Measurements from ENCODE around the gene ADGRG1.
"Not testable (repeated sequence)": the region's sequence is repeated elsewhere in the genome, so short reads cannot be mapped to it uniquely, and the experiment has no call there.

ADGRG1 gene

DNA sequence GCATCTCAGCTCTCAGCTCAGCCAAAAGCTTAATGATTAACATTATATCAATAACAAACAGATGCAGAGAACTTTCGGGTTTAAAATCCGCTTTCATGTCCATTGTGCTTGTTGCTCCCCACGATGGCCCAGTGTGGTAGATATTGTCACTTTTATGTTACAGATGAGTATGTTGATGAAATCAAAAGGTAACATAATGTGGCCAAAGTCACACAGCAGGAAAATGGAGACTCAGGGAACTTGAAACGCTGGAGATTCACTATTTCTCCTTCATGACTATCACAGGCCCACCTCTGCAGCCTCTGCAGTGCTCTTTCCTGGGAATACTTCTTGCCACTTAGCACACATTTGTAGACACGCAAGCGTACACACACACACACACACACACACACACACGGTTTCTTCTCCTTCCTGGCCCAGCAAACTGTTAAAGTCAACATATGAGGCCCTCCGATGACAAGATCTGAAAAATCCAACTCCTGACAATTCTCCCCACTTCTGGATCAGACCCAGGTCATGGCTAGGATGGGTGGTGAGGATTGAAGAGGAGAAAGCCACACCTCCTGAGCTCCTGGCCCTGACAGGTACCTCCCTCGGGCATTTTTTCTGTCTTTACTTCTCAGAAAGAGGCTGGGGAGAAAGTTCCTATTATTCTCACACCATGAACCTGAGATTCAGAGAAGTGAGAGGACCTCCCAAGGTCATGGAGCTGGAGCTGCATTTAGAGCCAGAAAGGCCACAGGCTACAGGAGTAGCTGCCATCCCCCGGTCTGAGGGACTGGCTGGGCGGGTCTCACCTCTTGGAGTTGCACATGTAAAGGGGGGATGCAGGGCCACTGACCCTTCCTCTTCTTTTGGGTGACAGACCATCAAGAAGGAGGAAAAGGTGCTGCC is 75.8 kb downstream of the ADGRG1 start:
- DNase-seq, result no peak

DNA sequence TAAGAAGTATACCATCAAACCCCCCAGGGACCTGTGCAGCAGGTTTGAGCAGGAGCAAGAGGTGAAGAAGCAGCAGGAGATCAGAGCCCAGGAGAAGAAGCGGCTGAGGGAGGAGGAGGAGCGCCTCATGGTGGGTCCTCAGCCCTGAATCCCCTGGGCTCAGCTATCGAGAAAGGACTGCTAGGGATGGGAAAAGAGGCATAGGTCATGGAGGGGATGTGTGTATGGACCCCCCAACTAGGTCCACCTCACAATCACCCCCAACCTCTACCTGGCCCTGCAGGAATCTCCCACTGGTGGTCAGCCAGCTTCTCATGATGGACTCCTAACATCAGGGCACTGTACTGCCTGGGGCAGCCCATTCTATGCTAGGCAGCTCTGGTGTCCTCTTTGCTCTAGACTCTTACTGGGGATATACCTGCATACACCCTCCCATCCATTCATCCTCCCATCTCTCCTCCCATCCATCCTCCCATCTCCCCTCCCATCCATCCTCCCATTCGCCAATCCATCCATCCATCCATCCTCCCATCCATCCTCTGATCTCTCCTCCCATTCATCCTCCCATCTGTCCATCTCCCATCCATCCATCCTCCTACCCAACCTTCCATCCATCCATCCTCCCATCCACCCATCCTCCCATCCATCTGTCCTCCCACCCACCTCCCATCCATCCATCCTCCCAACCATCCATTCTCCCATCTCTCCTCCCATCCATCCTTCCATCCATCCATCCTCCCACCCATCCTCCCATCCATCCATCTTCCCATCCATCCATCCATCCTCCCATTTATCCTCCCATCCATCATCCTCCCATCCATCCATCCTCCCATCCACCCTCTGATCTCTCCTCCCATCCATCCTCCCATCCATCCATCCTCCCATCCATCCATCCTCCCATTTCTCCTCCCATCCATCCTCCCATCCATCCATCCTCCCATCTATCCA is 76.7 kb downstream of the ADGRG1 start:
- DNase-seq, result no peak

GRCh38 chr16:57706717-57707116 is 78.3 kb downstream of the ADGRG1 start:
- DNase-seq, result no peak

DNA sequence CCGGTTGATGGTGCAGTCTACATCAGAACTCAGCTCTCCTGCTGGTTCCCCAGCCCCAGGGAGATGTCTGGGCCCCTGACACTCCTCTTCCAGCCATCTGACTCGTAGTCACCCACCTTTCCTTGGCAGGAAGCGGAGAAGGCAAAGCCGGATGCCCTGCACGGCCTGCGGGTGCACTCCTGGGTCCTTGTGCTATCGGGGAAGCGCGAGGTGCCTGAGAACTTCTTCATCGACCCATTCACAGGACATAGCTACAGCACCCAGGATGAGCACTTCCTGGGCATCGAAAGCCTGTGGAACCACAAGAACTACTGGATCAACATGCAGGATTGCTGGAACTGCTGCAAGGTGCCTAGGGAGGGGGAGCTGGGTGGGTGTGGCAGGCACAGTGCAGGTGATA is 78.9 kb downstream of the ADGRG1 start:
- no peak for DNase-seq

DNA sequence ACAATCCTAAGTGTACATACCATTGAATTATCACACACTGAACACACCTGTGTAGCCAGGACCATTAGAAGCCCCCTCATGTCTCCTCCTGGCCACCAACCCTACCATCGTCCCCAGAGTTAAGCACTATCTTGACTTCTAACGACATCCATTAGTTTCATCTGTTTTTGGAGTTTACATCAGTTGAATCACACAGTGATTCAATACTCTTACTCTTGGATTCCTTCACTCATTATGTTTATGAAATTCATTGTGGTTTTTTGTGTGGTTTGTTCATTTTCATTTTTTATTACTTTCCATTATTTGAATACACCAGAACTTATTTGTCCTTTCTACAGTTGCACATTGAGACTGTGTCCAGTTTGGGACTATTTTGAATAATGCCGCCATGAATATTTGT is 79.7 kb downstream of the ADGRG1 start:
- DNase-seq, result no peak

DNA sequence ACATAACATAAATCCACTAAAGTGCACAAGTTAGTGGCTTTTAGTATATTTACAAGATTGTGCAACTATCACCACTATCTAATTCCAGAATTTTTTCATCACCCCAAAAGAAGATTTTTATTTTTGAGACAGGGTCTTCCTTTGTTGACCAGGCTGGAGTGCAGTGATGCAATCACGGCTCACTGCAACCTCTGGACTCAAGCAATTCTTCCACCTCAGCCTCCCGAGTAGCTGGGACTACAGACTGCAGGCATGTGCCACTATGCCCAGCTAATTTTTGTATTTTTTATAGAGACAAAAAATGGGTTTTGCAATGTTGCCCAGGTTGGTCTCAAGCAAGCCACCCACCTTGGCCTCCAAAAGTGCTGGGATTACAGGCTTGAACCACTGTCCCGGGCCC is 81.2 kb downstream of the ADGRG1 start:
- no peak for DNase-seq

GRCh38 chr16:57711346-57711745 is 82.9 kb downstream of the ADGRG1 start:
- no peak for DNase-seq

DNA sequence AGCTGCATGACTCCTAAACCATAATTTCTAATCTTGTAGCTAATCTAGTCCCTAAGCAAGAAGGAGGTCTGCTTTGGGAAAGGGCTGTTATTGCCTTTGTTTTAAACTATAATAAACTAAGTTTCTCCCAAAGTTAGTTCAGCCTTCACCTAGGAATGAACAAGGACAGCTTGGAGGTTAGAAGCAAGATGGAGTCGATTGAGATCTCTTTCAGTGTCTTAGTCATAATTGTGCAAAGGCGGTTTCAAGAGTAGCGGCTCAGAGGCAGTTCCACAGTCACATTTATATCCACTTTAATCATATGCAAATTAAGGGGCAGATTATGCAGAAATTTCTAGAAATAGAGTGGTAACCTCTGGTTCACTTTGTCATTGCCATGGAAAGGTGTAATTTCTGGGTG is 83.6 kb downstream of the ADGRG1 start:
- no peak for DNase-seq

DNA sequence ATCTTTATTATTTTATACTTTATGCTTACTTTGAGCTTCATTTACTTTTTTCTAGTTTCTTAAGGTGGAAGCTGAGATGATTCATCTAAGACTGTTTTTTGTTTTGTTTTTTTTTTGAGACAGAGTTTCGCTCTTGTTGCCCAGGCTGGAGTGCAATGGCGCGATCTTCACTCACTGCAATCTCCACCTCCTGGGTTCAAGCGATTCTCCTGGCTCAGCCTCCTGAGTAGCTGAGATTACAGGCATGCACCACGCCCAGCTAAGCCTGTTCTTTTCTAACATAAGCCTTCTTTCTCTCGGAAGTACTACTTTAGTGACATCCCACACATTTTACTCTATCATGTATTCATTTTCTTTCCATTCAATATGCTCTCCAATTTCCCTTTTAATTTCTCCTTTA is 84.1 kb downstream of the ADGRG1 start:
- DNase-seq, result not testable (repeated sequence)

- DNase-seq, result no peak
These were observed 85.2 kb downstream of the ADGRG1 start for GRCh38 chr16:57713596-57713995.

- no peak for DNase-seq
These were observed 85.6 kb downstream of the ADGRG1 start for GRCh38 chr16:57714047-57714446.

All from NCI-H82 (cell line).